GM12874 (cell line): ENCODE results near the gene UBASH3A.

Experiments used
- TF ChIP-seq, protein P1 (sequence below): IDR thresholded peaks from 2 replicates; pipeline ENCODE4 v1.5.1; 2011; ENCODE audit warnings: low read depth, mild to moderate bottlenecking, control low read depth, low read length, moderate library complexity; ENCODE audit not compliant: insufficient read depth

Gene UBASH3A

DNA sequence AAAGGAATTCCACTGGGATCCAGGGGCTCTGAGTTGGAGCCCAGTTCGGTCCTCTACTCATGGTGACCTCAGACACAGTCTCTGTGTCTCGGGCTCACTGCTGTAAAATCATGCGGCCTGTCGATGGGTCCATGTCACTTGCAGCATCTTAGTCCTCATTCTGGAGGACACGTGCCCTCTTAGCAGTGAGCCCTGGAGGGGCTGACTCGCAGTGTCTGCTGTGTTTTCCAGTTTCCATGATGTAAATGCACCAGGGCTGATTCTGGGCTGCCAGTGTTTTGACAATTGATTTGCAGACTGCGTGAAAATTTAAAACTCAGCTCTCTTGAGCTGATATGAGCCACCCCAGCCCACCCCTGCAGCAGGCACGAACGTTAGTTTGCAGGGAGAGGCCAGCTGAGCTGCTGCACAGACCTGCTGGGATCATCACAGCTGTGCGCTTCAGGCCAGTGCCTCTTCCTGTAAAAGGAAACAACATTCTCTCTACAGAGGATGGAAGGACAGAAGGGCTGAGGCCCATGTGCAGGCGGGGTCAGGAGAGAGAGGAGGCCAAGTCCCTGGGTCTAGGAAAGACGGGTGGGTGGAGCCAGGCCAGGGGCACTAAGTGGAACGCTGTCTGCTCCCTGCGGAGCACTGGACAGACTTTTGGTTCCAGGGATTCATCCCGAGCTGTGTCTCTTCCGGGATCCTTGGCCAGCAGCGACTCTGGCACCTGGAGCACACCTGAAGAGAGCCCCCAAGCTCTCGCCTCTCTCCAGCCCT, 49.7 kb downstream of the UBASH3A start:
- TF ChIP-seq, protein P1, sequence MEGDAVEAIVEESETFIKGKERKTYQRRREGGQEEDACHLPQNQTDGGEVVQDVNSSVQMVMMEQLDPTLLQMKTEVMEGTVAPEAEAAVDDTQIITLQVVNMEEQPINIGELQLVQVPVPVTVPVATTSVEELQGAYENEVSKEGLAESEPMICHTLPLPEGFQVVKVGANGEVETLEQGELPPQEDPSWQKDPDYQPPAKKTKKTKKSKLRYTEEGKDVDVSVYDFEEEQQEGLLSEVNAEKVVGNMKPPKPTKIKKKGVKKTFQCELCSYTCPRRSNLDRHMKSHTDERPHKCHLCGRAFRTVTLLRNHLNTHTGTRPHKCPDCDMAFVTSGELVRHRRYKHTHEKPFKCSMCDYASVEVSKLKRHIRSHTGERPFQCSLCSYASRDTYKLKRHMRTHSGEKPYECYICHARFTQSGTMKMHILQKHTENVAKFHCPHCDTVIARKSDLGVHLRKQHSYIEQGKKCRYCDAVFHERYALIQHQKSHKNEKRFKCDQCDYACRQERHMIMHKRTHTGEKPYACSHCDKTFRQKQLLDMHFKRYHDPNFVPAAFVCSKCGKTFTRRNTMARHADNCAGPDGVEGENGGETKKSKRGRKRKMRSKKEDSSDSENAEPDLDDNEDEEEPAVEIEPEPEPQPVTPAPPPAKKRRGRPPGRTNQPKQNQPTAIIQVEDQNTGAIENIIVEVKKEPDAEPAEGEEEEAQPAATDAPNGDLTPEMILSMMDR, result no peak

DNA sequence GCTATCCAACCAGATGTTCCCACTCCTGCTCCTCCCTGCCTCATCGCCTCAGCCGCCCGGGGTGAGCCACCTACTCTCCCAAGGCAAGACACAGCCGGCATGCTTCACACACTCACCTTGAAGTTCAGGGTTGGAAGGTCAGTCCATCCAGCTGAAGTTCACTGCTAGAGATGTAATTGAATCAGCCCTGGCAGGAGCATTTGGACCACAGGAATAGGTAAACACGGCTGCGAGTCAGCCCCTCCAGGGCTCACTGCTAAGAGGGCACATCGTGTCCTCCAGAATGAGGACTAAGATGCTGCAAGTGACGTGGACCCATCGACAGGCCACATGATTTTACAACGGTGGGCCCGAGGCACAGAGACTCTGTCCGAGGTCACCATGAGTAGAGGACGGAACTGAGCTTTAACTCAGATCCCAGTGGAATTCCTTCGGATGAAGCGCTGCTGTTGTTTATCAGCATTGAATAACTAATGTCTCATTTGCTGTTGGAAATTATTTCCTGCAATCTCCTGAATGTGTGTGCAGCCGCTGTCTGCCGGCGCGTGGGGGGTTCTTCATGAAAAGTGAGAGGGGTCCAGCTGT, 50.4 kb downstream of the UBASH3A start:
- TF ChIP-seq, protein P1, result no peak

DNA sequence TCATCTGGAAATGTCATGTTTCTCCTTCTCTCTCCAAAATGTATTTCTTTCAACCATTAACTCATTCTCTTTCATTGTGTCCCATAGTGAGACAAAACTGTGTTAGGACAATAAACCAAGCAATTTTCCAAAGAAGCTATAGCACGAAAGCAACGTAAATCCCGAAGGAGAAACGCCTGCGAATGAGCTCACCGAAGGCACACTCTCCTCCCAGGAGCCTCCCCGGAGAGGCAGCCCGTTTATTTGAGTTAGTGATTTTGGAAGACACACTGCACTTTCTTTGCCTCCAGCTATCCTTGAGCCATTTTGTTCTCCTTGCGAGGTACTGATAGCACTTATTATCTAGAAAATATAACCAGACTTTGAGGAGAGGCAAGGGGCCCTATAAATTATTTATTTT, 51.1 kb downstream of the UBASH3A start:
- TF ChIP-seq, protein P1, result no peak

DNA sequence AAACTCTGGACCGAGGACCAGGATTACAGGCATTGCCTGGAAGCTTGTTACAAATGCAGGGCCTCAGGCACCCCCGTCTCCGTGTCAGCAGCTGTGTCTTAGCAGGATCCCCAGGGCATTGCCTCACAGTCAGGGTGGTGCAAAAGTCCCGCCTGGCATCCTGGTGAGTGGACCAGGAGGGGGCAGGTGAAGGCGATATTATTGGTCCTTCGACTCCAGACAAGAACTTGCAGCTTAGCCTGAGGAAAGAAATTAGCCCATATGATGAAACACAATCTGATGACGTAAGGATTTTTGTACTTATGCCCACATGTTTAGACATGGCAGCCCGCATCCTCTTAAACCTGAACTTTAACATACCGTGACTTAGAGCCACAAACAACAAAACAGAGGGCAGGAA, 51.5 kb downstream of the UBASH3A start:
- TF ChIP-seq, protein P1, result no peak

DNA sequence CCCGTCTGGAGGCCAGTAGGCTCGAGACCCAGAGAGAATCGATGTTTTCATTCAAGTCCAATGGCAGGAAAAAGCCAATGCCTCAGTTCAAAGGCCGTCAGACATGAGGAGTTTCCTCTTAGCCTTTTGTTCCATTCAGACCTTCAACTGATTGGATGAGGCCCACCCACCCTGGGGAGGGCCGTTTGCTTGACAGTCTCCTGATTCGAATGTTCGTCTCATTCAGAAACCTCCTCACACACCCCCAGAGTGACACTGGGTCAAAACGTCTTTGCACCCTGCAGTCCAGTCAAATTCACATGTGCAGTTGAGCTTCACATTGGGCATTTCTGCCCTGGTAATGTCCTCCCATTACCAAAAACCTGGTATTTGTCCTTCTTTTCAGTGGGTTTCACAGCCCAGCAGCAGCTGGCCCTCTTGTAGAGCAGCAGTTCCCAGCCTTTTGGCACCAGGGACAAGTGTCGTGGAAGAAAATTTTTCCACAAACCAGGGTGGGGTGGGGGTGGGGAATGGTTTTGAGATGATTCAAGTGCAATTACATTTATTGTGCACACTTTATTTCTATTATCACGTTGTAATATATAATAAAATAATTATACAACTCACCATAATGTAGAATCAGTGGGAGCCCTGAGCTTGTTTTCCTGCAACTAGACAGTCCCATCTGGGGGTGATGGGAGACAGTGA, 52.2 kb downstream of the UBASH3A start:
- TF ChIP-seq, protein P1, result no peak

DNA sequence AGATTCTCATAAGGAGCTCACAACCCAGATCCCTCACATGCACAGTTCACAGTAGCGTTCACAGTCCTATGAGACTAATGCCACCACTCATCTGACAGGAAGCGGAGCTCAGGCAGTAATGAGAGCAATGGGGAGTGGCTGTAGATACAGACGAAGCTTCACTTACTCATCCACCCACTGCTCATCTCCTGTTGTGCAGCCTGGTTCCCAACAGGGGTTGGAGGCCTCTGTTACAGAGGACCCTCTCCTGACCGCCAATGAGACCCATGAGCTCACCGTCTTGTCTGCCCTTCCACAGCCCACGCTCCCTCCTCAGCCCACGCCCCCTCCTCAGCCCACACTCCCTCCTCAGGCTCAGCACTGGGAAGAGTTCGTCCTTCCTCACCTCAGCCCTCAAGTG, 52.8 kb downstream of the UBASH3A start:
- TF ChIP-seq, protein P1, result no peak

DNA sequence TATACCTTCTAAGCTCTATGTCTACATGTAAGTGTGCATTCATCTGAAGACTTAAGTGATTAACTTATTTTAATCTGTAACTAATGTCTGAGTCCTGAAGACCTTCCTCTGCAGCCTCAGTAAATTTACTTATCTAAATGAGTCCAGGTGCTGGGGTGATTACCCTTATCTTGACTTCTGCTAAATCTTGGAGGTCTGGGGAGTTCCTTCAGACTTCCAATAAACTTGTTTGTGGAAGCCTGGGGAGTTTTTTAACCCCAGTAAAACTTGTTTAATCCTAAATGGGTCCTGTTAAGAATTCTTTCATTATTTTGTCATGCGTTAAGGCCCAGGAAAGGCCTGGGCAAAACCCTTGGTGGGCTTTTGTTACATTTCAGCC, 55.4 kb downstream of the UBASH3A start:
- TF ChIP-seq, protein P1, result no peak
